Right atrium auricular region (tissue), 2 donors: ENCODE results near the gene FATE1. TPM values are rescaled to one million over a fixed set of nuclear protein-coding genes. Genes with fewer than 3 reads are reported as not detected.

ENCODE experiments used
- DNase-seq: peaks from one replicate; pipeline ENCODE4 v3.0.0-alpha.2; 2019; ENCODE audit warnings: low spot score
- H3K27ac ChIP-seq, 2 donors: fragments of 200-600 bp; sonication (generic); 1 replicate in 1 of 2; 2 replicates in 1 of 2; pipeline ENCODE4 v1.5.1; 2016 to 2019
- H3K27me3 ChIP-seq, 2 donors: fragments of 200-600 bp; sonication (generic); one replicate each; pipeline versions ENCODE4 v1.5.1 to v1.6.0; 2017 to 2019
- H3K36me3 ChIP-seq: fragments of 200-600 bp; sonication (generic); one replicate; pipeline ENCODE4 v1.5.1; 2016
- H3K4me1 ChIP-seq, 2 donors: fragments of 200-600 bp; sonication (generic); one replicate each; pipeline versions ENCODE4 v1.5.1 to v1.6.0; 2017 to 2019
- H3K4me3 ChIP-seq, 2 donors: fragments of 200-600 bp; sonication (generic); 1 replicate in 1 of 2; 2 replicates in 1 of 2; pipeline ENCODE4 v1.5.1; 2017 to 2019; ENCODE audit warnings: mild to moderate bottlenecking in 1 of 2, moderate library complexity in 1 of 2
- H3K9me3 ChIP-seq, 2 donors: fragments of 200-600 bp; sonication (generic); one replicate each; pipeline ENCODE4 v1.5.1; 2019
- total RNA-seq, 2 donors: library from RNA; depleted of rRNA; stranded (reverse); fragments of >200 nt; gene quantifications; one replicate each; pipeline ENCODE4 v1.1.0, GENCODE V29; 2016
- TF ChIP-seq, protein P1 (sequence below), 2 donors: fragments of 200-600 bp; sonication (generic); IDR thresholded peaks; one replicate each; pipeline ENCODE4 v1.5.1; 2019; ENCODE audit warnings: antibody characterized with exemption in 2 of 2

FATE1 gene
- total RNA-seq, 2 donors from 2014 or later, result not detected

DNA sequence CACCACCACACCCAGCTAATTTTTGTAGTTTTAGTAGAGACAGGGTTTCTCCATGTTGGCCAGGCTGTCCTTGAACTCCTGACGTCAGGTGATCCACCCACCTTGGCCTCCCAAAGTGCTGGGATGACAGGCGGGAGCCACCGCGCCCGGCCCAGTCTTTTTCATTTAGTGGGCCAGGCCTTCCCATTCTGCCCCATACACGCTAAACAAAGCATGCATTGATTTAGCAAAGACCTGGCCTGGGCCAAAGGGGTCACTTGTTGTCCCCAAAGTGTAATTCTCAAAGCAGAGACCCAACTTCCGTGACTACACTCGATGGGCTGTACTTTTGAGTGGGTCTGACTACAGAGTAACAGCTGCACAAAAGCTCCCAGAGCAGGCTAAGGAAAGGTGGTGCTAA lies 47.9 kb downstream of the FATE1 start:
- no peak overlapping the region for H3K27ac ChIP-seq
- DNase-seq, result peak; percentile 13
- H3K9me3 ChIP-seq, result no peaks in the 10 kb centered on the region
- H3K4me1 ChIP-seq, result no peaks in the 10 kb centered on the region
- H3K4me3 ChIP-seq, result no peak overlapping the region
- TF ChIP-seq, protein P1, sequence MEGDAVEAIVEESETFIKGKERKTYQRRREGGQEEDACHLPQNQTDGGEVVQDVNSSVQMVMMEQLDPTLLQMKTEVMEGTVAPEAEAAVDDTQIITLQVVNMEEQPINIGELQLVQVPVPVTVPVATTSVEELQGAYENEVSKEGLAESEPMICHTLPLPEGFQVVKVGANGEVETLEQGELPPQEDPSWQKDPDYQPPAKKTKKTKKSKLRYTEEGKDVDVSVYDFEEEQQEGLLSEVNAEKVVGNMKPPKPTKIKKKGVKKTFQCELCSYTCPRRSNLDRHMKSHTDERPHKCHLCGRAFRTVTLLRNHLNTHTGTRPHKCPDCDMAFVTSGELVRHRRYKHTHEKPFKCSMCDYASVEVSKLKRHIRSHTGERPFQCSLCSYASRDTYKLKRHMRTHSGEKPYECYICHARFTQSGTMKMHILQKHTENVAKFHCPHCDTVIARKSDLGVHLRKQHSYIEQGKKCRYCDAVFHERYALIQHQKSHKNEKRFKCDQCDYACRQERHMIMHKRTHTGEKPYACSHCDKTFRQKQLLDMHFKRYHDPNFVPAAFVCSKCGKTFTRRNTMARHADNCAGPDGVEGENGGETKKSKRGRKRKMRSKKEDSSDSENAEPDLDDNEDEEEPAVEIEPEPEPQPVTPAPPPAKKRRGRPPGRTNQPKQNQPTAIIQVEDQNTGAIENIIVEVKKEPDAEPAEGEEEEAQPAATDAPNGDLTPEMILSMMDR (IDR thresholded peaks at IDR 0.05), result no peak
- no peaks in the 10 kb centered on the region for H3K36me3 ChIP-seq
- no peaks in the 10 kb centered on the region for H3K27me3 ChIP-seq

DNA sequence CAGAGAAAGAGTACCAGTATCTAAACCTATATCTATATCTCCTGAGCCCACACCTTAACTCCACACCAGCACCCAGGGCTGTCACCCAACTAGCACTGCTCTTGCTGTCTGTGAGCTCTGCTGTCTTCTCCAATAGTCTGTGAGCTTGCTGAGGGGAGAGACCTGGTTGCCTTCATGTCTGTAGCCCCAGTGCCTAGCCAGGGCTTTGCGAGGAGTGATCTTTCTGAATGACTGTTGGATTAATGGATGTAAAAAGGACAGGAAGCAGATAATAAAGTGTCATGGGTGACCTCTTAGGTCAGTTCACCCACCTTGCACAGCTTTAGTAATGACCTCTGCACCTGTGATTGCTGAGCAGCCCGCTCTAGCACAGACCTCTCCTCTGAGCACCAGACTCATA lies 49.2 kb downstream of the FATE1 start:
- TF ChIP-seq, protein P1 (IDR thresholded peaks at IDR 0.05), result no peak
- H3K4me3 ChIP-seq, result no peak overlapping the region
- H3K9me3 ChIP-seq, result peaks cover 0 to 5% of the 10 kb centered on the region in 2 donors
- no peaks in the 10 kb centered on the region for H3K36me3 ChIP-seq
- DNase-seq, result peak; percentile 32
- no peaks in the 10 kb centered on the region for H3K27me3 ChIP-seq
- no peak overlapping the region for H3K27ac ChIP-seq
- no peaks in the 10 kb centered on the region for H3K4me1 ChIP-seq

DNA sequence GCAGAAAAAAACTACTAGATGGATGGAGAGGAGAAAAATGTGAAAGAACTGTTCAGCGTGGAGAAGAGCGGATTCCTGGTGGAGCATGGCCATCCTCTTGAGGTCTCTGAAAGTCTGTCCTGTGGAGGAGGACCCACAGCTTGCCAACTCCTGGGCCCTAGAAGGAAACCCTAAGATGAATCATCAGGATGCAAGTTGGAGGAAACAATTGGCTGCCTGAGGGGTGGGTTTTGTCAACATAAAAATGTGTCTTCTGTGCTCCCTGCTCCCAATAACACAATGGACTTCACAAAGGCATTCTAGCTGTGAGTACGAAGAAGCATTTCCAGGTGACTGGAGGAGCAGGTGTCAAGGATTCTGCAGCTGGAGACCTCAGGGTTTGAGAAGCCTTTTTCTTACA lies 55.9 kb downstream of the FATE1 start:
- no peaks in the 10 kb centered on the region for H3K36me3 ChIP-seq
- H3K4me3 ChIP-seq, result no peak overlapping the region
- no peak overlapping the region for H3K27ac ChIP-seq
- H3K27me3 ChIP-seq, result no peaks in the 10 kb centered on the region
- TF ChIP-seq, protein P1 (IDR thresholded peaks at IDR 0.05), result no peak
- H3K4me1 ChIP-seq, result no peaks in the 10 kb centered on the region
- DNase-seq, result no peak
- H3K9me3 ChIP-seq, result peaks cover 0 to 5% of the 10 kb centered on the region in 2 donors

Other genes starting within 250 kb of the FATE1 start
- gene PASD1, start 152.4 kb upstream of the FATE1 start, total RNA-seq, result not detected
- gene PRRG3, start 20.6 kb upstream of the FATE1 start, total RNA-seq, result 1 to 10 TPM in 1 of 2 donors, under 1 TPM in 1; 0.08 to 1.7 TPM
- not detected for gene CNGA2, start 18.7 kb downstream of the FATE1 start, total RNA-seq
- not detected for gene MAGEA4, start 196.9 kb downstream of the FATE1 start, total RNA-seq